K562 (cell line): ENCODE results near the gene GNA15. TPM values are rescaled to one million over a fixed set of nuclear protein-coding genes. Genes with fewer than 3 reads are reported as not detected.
"Not testable (repeated sequence)": the region's sequence is repeated elsewhere in the genome, so short reads cannot be mapped to it uniquely, and the experiment has no call there.

Experiments
- ATAC-seq: fragments of 200-7000 bp; cut with Tn5 transposase; 3 replicates; pipeline ENCODE4 v1.9.1; 2020; ENCODE audit warnings: moderate library complexity
- BruUV-seq: library from RNA; stranded (reverse); fragments of 400-500 nt; replicated peaks from 2 replicates; lab custom pipeline; 2021; lab: Mats Ljungman, UMichigan
- CTCF ChIA-PET: fragments of 300-600 bp; formaldehyde crosslinking; extraction: SDS; loops from one replicate; lab custom pipeline; 2021; ENCODE audit warnings: low intra/inter-chr PET ratio; lab: Yijun Ruan, JAX
- POLR2A ChIA-PET: fragments of 300-600, 350-650 bp; sonication (Branson Sonifier 250); formaldehyde crosslinking; extraction: SDS; loops from one replicate; lab custom pipeline; 2021; ENCODE audit warnings: antibody characterized with exemption, inconsistent platforms; lab: Yijun Ruan, JAX
- DNase-seq, 4 experiments: peaks; one replicate each; pipeline versions ENCODE4 v3.0.0 to v3.0.0-alpha.2; 2011 to 2018; ENCODE audit warnings: low spot score in 3 of 4, mixed read lengths in 3 of 4; ENCODE audit errors: extremely low read depth in 1 of 4
- FAIRE-seq: peaks from 2 replicates; lab custom pipeline; 2011; peaks lifted over from hg19 to GRCh38; lab: Jason Lieb, UNC
- H2AFZ ChIP-seq: 2 replicates; pipeline ENCODE4 v1.6.0; 2011; ENCODE audit warnings: low read depth, low read length, control low read depth, inconsistent platforms
- H3K27ac ChIP-seq: fragments of 200-600 bp; 3 replicates; pipeline ENCODE4 v1.8.0; 2011; ENCODE audit warnings: low read depth, mild to moderate bottlenecking, control low read depth, inconsistent platforms, low read length, moderate library complexity, mixed read lengths; ENCODE audit errors: extremely low read depth
- H3K27me3 ChIP-seq, 2 experiments: fragments of 300-600 bp in 1 of 2; 2 replicates in 1 of 2; 3 replicates in 1 of 2; pipeline versions ENCODE4 v1.6.0 to v1.8.0; 2011; ENCODE audit warnings: inconsistent platforms in 2 of 2, low read length in 2 of 2, mild to moderate bottlenecking in 1 of 2, mixed read lengths in 1 of 2, moderate library complexity in 1 of 2; ENCODE audit not compliant: control insufficient read depth in 2 of 2, insufficient read depth in 2 of 2
- H3K36me3 ChIP-seq: fragments of 300-600 bp; 3 replicates; pipeline ENCODE4 v1.8.0; 2011; ENCODE audit warnings: mild to moderate bottlenecking, low read length, inconsistent platforms; ENCODE audit not compliant: control insufficient read depth, insufficient read depth
- H3K4me1 ChIP-seq, 2 experiments: fragments of 200-600 bp in 1 of 2; replicated peaks in 1 of 2; 2 replicates in 1 of 2; 3 replicates in 1 of 2; pipeline versions ENCODE4 v1.5.1 to v1.8.0; 2011; ENCODE audit warnings: inconsistent platforms in 2 of 2, low read length in 2 of 2, mild to moderate bottlenecking in 1 of 2, mixed read lengths in 1 of 2, moderate library complexity in 1 of 2; ENCODE audit not compliant: control insufficient read depth in 2 of 2, insufficient read depth in 2 of 2
- H3K4me2 ChIP-seq: 2 replicates; pipeline ENCODE4 v1.6.1; 2011; ENCODE audit warnings: low read length, control low read depth, inconsistent platforms, mixed read lengths; ENCODE audit not compliant: insufficient read depth
- H3K4me3 ChIP-seq: fragments of 200-600 bp; sonication (generic), shearing (Covaris generic); 2 replicates; pipeline ENCODE4 v1.5.1; 2016; ENCODE audit warnings: control low read depth, inconsistent platforms
- H3K79me2 ChIP-seq: fragments of 200-600 bp; 3 replicates; pipeline ENCODE4 v1.8.0; 2011; ENCODE audit warnings: low read length, inconsistent platforms; ENCODE audit not compliant: control insufficient read depth, insufficient read depth
- H3K9ac ChIP-seq, 2 experiments: 2 replicates each; pipeline versions ENCODE4 v1.6.0 to v1.6.1; 2011; ENCODE audit warnings: low read depth in 2 of 2, low read length in 2 of 2, control low read depth in 1 of 2, inconsistent platforms in 1 of 2, mild to moderate bottlenecking in 1 of 2, mixed read lengths in 1 of 2; ENCODE audit not compliant: insufficient read depth in 1 of 2
- H3K9me1 ChIP-seq: one replicate; pipeline ENCODE4 v1.6.0; 2011; ENCODE audit warnings: inconsistent platforms, mild to moderate bottlenecking, low read length, moderate library complexity; ENCODE audit not compliant: control insufficient read depth, insufficient read depth
- H3K9me3 ChIP-seq: replicated peaks from 2 replicates; pipeline ENCODE4 v1.5.1; 2011; ENCODE audit warnings: low read depth, low read length, inconsistent platforms; ENCODE audit not compliant: control insufficient read depth, insufficient read depth
- H4K20me1 ChIP-seq: replicated peaks from 2 replicates; pipeline ENCODE4 v1.6.1; 2011; ENCODE audit warnings: low read length, inconsistent platforms, mixed read lengths; ENCODE audit not compliant: control insufficient read depth, insufficient read depth
- DEAF1 ChIP-seq: fragments of 450-650 bp; formaldehyde crosslinking; IDR thresholded peaks from 2 replicates; pipeline ENCODE4 v1.4.0; 2020; ENCODE audit warnings: mild to moderate bottlenecking, moderate library complexity
- FOXK2 ChIP-seq, 2 experiments: fragments of 450-650 bp; IDR thresholded peaks in 1 of 2; conservative IDR thresholded peaks in 1 of 2; 2 replicates each; pipeline ENCODE4 v1.6.1; 2016; ENCODE audit warnings: low read depth in 2 of 2, mild to moderate bottlenecking in 1 of 2
- LARP7 ChIP-seq: fragments of 450-650 bp; IDR thresholded peaks from 2 replicates; pipeline ENCODE4 v1.6.1; 2016
- NONO ChIP-seq, 2 experiments: fragments of 200-400 bp in 1 of 2; fragments of 450-650 bp in 1 of 2; formaldehyde crosslinking in 1 of 2; IDR thresholded peaks; 2 replicates each; pipeline ENCODE4 v1.6.1; 2017; ENCODE audit warnings: low read depth in 2 of 2, mild to moderate bottlenecking in 2 of 2, moderate library complexity in 2 of 2, low read length in 1 of 2
- PATZ1 ChIP-seq: fragments of 250-450 bp; sonication (Bioruptor Pico); IDR thresholded peaks from 2 replicates; pipeline ENCODE4 v1.5.0; 2020; ENCODE audit warnings: mild to moderate bottlenecking, borderline replicate concordance
- ZNF436 ChIP-seq: fragments of 250-450, 450-650 bp; sonication (Bioruptor Pico); formaldehyde crosslinking; IDR thresholded peaks from 2 replicates; pipeline ENCODE4 v1.7.0; 2020; ENCODE audit warnings: mild to moderate bottlenecking
- WGBS: fragments of 100-300 bp; shearing (Covaris generic); methylation state at CpG from one replicate; pipeline ENCODE4 v1.1.6; 2016; ENCODE audit warnings: low coverage, mixed read lengths; ENCODE audit not compliant: insufficient coverage; ENCODE audit errors: missing lambda C conversion rate; 5-methylcytosine and 5-hydroxymethylcytosine counted together
- in situ Hi-C: fragments of 300-500 bp; cut with MboI; formaldehyde crosslinking; loops from 4 replicates; pipeline ENCODE4 v1.15.0; 2018; ENCODE audit warnings: inconsistent platforms, mixed read lengths
- intact Hi-C: fragments of 100-400 bp; cut with micrococcal nuclease; formaldehyde crosslinking; loops from 2 replicates; pipeline ENCODE4 v1.14.2; 2022
- polyA plus RNA-seq, 8 experiments: library from polyadenylated mRNA; depleted of rRNA in 4 of 8; stranded (reverse) in 5 of 8; unstranded in 3 of 8; fragments of >200 nt; fragmentation: Nextera tagmentation in 2 of 8; fragmentation: Illumina TruSeq in 1 of 8; extraction: Ambion mirVana in 2 of 8; extraction: Trizol in 1 of 8; gene quantifications; 2 replicates each; pipeline versions ENCODE4 v1.2.1 to v1.2.3, GENCODE V29; 2011 to 2014; ENCODE audit warnings: inconsistent platforms in 1 of 8, missing spikeins in 1 of 8
- total RNA-seq, 7 experiments: library from RNA; depleted of rRNA in 6 of 7; stranded (reverse); fragments of >200 nt in 6 of 7; fragmentation: Illumina TruSeq in 2 of 7; extraction: Trizol in 2 of 7; gene quantifications; 2 replicates each; pipeline versions ENCODE4 v1.2.1 to v1.2.3, GENCODE V29; 2011 to 2021; ENCODE audit warnings: low replicate concordance in 1 of 7

The GNA15 gene
- total and polyA plus RNA-seq, 9 of the 15 experiments (the other 6 are each of a cell fraction or from before 2014, with no cell fraction given): 0.03 to 0.24 (median 0.11) TPM; not detected in 1

GRCh38 chr19:3202346-3202745 lies 66.5 kb downstream of the GNA15 start (continued):
- TF ChIP-seq FOXK2 (conservative IDR thresholded peaks at IDR 0.05 in 1 of 2, IDR thresholded peaks at IDR 0.05 in 1 of 2; ENCODE audit: low read depth in 2 of 2) (no peak), DEAF1 (CRISPR knock-in tag) (no peak), PATZ1 (CRISPR knock-in tag) (no peak), ZNF436 (CRISPR knock-in tag) (no peak), NONO (IDR thresholded peaks at IDR 0.05; ENCODE audit: low read depth in 2 of 2, low read length in 1 of 2) (no peak), LARP7 (no peak)

GRCh38 chr19:3202895-3203294 lies 67.1 kb downstream of the GNA15 start:
- H3K9me1 ChIP-seq, H2AFZ ChIP-seq, H3K27ac ChIP-seq, FAIRE-seq, H3K79me2 ChIP-seq, in situ Hi-C loops, H3K9me3 ChIP-seq, H3K9ac ChIP-seq, DNase-seq, H3K27me3 ChIP-seq, BruUV-seq, ATAC-seq, CTCF ChIA-PET, intact Hi-C loops, H4K20me1 ChIP-seq, H3K4me2 ChIP-seq, H3K4me3 ChIP-seq: not testable (repeated sequence)
- 92% methylated on average over 6 of the region's 7 CpGs for WGBS
- POLR2A ChIA-PET: interaction anchor here (0.7 kb wide), 1 partner anchor 11 kb away, joined by 4 read pairs; no protein-coding TSS in a partner anchor
- Histone ChIP-seq H3K36me3 (peaks cover 83% of the 10 kb centered on the region; the same call in 2 of the 3 replicates), H3K4me1 (peaks cover 0 to 48% of the 10 kb centered on the region in 2 experiments; a peak in 2 of 5 replicates)
